Glomerular visceral epithelial cell (primary cell): ENCODE data around the gene FAM107B.

Source experiments
- DNase-seq: peaks from one replicate; pipeline ENCODE4 v3.0.0-alpha.2; 2016; ENCODE audit errors: extremely low spot score

FAM107B gene

GRCh38 chr10:14533295-14533694, 241.4 kb downstream of the FAM107B start:
- DNase-seq: no peak

- DNase-seq: peak; percentile 79
These were observed 242.0 kb downstream of the FAM107B start for GRCh38 chr10:14532473-14533251.

GRCh38 chr10:14531974-14532373, 242.7 kb downstream of the FAM107B start:
- peak; percentile 25 for DNase-seq

GRCh38 chr10:14530465-14530864, 244.2 kb downstream of the FAM107B start:
- no peak for DNase-seq

- DNase-seq: no peak
These were observed 245.3 kb downstream of the FAM107B start for GRCh38 chr10:14529351-14529750.

GRCh38 chr10:14528450-14528849, 246.2 kb downstream of the FAM107B start:
- no peak for DNase-seq

- DNase-seq: no peak
These were observed 246.8 kb downstream of the FAM107B start for GRCh38 chr10:14527915-14528314.

- no peak for DNase-seq
These were observed 247.4 kb downstream of the FAM107B start for GRCh38 chr10:14527134-14527844.

GRCh38 chr10:14526326-14526725, 248.4 kb downstream of the FAM107B start:
- no peak for DNase-seq

GRCh38 chr10:14524691-14525324, 249.9 kb downstream of the FAM107B start:
- DNase-seq: no peak

GRCh38 chr10:14523286-14523685, 251.4 kb downstream of the FAM107B start:
- no peak for DNase-seq

GRCh38 chr10:14519785-14520184, 254.9 kb downstream of the FAM107B start:
- no peak for DNase-seq

GRCh38 chr10:14518149-14518548, 256.5 kb downstream of the FAM107B start:
- no peak for DNase-seq

GRCh38 chr10:14513123-14513522, 261.6 kb downstream of the FAM107B start:
- DNase-seq: no peak

GRCh38 chr10:14510346-14510745, 264.4 kb downstream of the FAM107B start:
- DNase-seq: no peak

- DNase-seq: no peak
These were observed 266.0 kb downstream of the FAM107B start for GRCh38 chr10:14508725-14509124.

GRCh38 chr10:14507781-14508180, 266.9 kb downstream of the FAM107B start:
- no peak for DNase-seq

GRCh38 chr10:14507176-14507575, 267.5 kb downstream of the FAM107B start:
- DNase-seq: peak; percentile 16

- peak; percentile 72 for DNase-seq
These were observed 272.3 kb downstream of the FAM107B start for GRCh38 chr10:14502431-14502830.

- no peak for DNase-seq
These were observed 274.4 kb downstream of the FAM107B start for GRCh38 chr10:14500172-14500765.

GRCh38 chr10:14499601-14499904, 275.1 kb downstream of the FAM107B start:
- no peak for DNase-seq

GRCh38 chr10:14498326-14498725, 276.4 kb downstream of the FAM107B start:
- DNase-seq: no peak

GRCh38 chr10:14491811-14492210, 282.9 kb downstream of the FAM107B start:
- DNase-seq: no peak
